HCT116 (cell line): ENCODE data around the gene VSNL1. TPM values are rescaled to one million over a fixed set of nuclear protein-coding genes. Genes with fewer than 3 reads are reported as not detected.

Experiments
- ATAC-seq: fragments of 200-7000 bp; cut with Tn5 transposase; 2 replicates; pipeline ENCODE4 v1.9.1; 2020; ENCODE audit warnings: mild to moderate bottlenecking, moderate library complexity
- BruUV-seq: library from RNA; stranded (reverse); fragments of 400-500 nt; replicated peaks from 2 replicates; lab custom pipeline; 2021; lab: Mats Ljungman, UMichigan
- CTCF ChIA-PET: fragments of 300-600 bp; sonication (Branson Sonifier 250); formaldehyde crosslinking; loops from one replicate; lab custom pipeline; 2021; ENCODE audit warnings: antibody characterized with exemption; lab: Charles Lee
- POLR2A ChIA-PET: fragments of 300-600, 350-600 bp; sonication (Branson Sonifier 250); formaldehyde crosslinking; loops from one replicate; lab custom pipeline; 2021; ENCODE audit warnings: antibody characterized with exemption; lab: Charles Lee
- RAD21 ChIA-PET, 2 experiments: fragments of 300-600 bp; sonication (Branson Sonifier 250); formaldehyde crosslinking; loops; one replicate each; lab custom pipeline; 2023; ENCODE audit warnings: low total read pairs in 2 of 2; ENCODE audit not compliant: uncharacterized antibody in 2 of 2, unreplicated experiment in 2 of 2, low non-redundant PET in 1 of 2; lab: Charles Lee
- DNase-seq: peaks from one replicate; pipeline ENCODE4 v3.0.0-alpha.2; 2010; ENCODE audit warnings: low read depth, low spot score
- H2AFZ ChIP-seq: fragments of 200-600 bp; shearing (Covaris generic), sonication (generic); 2 replicates; pipeline ENCODE4 v1.6.1; 2017; ENCODE audit warnings: low read depth, mixed run types, mixed read lengths, antibody characterized with exemption, low read length; ENCODE audit not compliant: poor library complexity, severe bottlenecking
- H3K27ac ChIP-seq: 2 replicates; pipeline ENCODE4 v1.5.1; 2012; ENCODE audit warnings: low read depth, low read length
- H3K27me3 ChIP-seq: fragments of 200-600 bp; sonication (generic); 2 replicates; pipeline ENCODE4 v1.6.1; 2016; ENCODE audit warnings: mixed run types, low read length, mixed read lengths; ENCODE audit not compliant: insufficient read depth
- H3K36me3 ChIP-seq, 2 experiments: fragments of 200-500 bp in 1 of 2; fragments of 200-600 bp in 1 of 2; sonication (Bioruptor generic) in 1 of 2; sonication (generic) in 1 of 2; 2 replicates each; pipeline versions ENCODE4 v1.5.1 to v1.6.1; 2014 to 2016; ENCODE audit warnings: low read length in 2 of 2, inconsistent platforms in 1 of 2, mixed read lengths in 1 of 2, mixed run types in 1 of 2; ENCODE audit not compliant: insufficient read depth in 2 of 2, control insufficient read depth in 1 of 2
- H3K4me1 ChIP-seq, 2 experiments: fragments of 200-600 bp in 1 of 2; sonication (generic) in 1 of 2; 2 replicates each; pipeline versions ENCODE4 v1.5.1 to v1.6.1; 2012 to 2017; ENCODE audit warnings: low read length in 2 of 2, inconsistent platforms in 1 of 2, mild to moderate bottlenecking in 1 of 2, mixed read lengths in 1 of 2, mixed run types in 1 of 2, moderate library complexity in 1 of 2; ENCODE audit not compliant: insufficient read depth in 2 of 2, control insufficient read depth in 1 of 2
- H3K4me2 ChIP-seq: fragments of 200-600 bp; sonication (generic); 2 replicates; pipeline ENCODE4 v1.6.1; 2017; ENCODE audit warnings: mixed run types, low read length, mixed read lengths
- H3K4me3 ChIP-seq, 2 experiments: fragments of 200-600 bp in 1 of 2; sonication (generic) in 1 of 2; replicated peaks in 1 of 2; 2 replicates each; pipeline ENCODE4 v1.5.1; 2011 to 2016; ENCODE audit warnings: low read length in 2 of 2, control low read depth in 1 of 2, low read depth in 1 of 2, mild to moderate bottlenecking in 1 of 2, mixed read lengths in 1 of 2, mixed run types in 1 of 2
- H3K79me2 ChIP-seq: fragments of 200-600 bp; sonication (generic); 2 replicates; pipeline ENCODE4 v1.6.1; 2017; ENCODE audit warnings: mild to moderate bottlenecking, mixed run types, low read length, moderate library complexity, mixed read lengths; ENCODE audit not compliant: insufficient read depth
- H3K9ac ChIP-seq: fragments of 200-600 bp; sonication (generic); 2 replicates; pipeline ENCODE4 v1.6.1; 2016; ENCODE audit warnings: low read length, mixed read lengths
- H3K9me2 ChIP-seq: fragments of 200-600 bp; sonication (generic), shearing (Covaris generic); 2 replicates; pipeline ENCODE4 v1.6.1; 2017; ENCODE audit warnings: mixed run types, mild to moderate bottlenecking, moderate library complexity; ENCODE audit not compliant: insufficient read depth
- H3K9me3 ChIP-seq, 2 experiments: fragments of 200-500 bp in 1 of 2; fragments of 200-600 bp in 1 of 2; sonication (Bioruptor generic) in 1 of 2; sonication (generic) in 1 of 2; 2 replicates each; pipeline ENCODE4 v1.6.1; 2014 to 2017; ENCODE audit warnings: low read length in 2 of 2, mixed read lengths in 2 of 2, inconsistent platforms in 1 of 2, low read depth in 1 of 2, mild to moderate bottlenecking in 1 of 2, mixed run types in 1 of 2, moderate library complexity in 1 of 2; ENCODE audit not compliant: control insufficient read depth in 1 of 2, insufficient read depth in 1 of 2
- H4K20me1 ChIP-seq: fragments of 200-600 bp; sonication (generic), shearing (Covaris generic); 2 replicates; pipeline ENCODE4 v1.6.1; 2017; ENCODE audit warnings: mixed run types, mild to moderate bottlenecking, moderate library complexity; ENCODE audit not compliant: insufficient read depth
- ATF3 ChIP-seq: IDR thresholded peaks from 2 replicates; pipeline ENCODE4 v1.6.1; 2012
- CTCF ChIP-seq, 3 experiments: fragments of 200-600 bp in 1 of 3; sonication (generic) in 1 of 3; IDR thresholded peaks in 2 of 3; conservative IDR thresholded peaks in 1 of 3; 2 replicates each; pipeline ENCODE4 v1.5.1; 2012 to 2017; ENCODE audit warnings: low read depth in 2 of 3, low read length in 2 of 3, antibody characterized with exemption in 1 of 3, borderline replicate concordance in 1 of 3, control low read depth in 1 of 3, mild to moderate bottlenecking in 1 of 3, mixed read lengths in 1 of 3, mixed run types in 1 of 3, moderate library complexity in 1 of 3; ENCODE audit not compliant: insufficient read depth in 1 of 3
- EGR1 ChIP-seq: IDR thresholded peaks from 2 replicates; pipeline ENCODE4 v1.6.1; 2012; ENCODE audit warnings: low read depth
- EZH2 ChIP-seq: fragments of 200-600 bp; sonication (generic); IDR thresholded peaks from 2 replicates; pipeline ENCODE4 v1.6.1; 2017; ENCODE audit warnings: antibody characterized with exemption, mixed run types
- JUND ChIP-seq: IDR thresholded peaks from 2 replicates; pipeline ENCODE4 v1.6.1; 2012
- MAX ChIP-seq: IDR thresholded peaks from 2 replicates; pipeline ENCODE4 v1.6.1; 2012
- POLR2A ChIP-seq: IDR thresholded peaks from 2 replicates; pipeline ENCODE4 v1.7.0; 2011; ENCODE audit warnings: borderline replicate concordance; ENCODE audit not compliant: insufficient read depth, insufficient read length; ENCODE audit errors: extremely low read depth
- POLR2AphosphoS5 ChIP-seq: IDR thresholded peaks from 2 replicates; pipeline ENCODE4 v1.6.1; 2011; ENCODE audit warnings: mild to moderate bottlenecking, low read depth, low read length, moderate library complexity
- RAD21 ChIP-seq: IDR thresholded peaks from 2 replicates; pipeline ENCODE4 v1.6.1; 2012; ENCODE audit warnings: low read depth, mild to moderate bottlenecking
- SIN3A ChIP-seq: IDR thresholded peaks from 2 replicates; pipeline ENCODE4 v1.6.1; 2012; ENCODE audit warnings: low read depth
- TCF7L2 ChIP-seq: IDR thresholded peaks from 2 replicates; pipeline ENCODE4 v1.7.0; 2011; ENCODE audit warnings: borderline replicate concordance, inconsistent platforms; ENCODE audit not compliant: insufficient read depth, insufficient read length; ENCODE audit errors: extremely low read depth
- ZFX ChIP-seq: fragments of 450-650 bp; IDR thresholded peaks from 2 replicates; pipeline ENCODE4 v1.6.1; 2017
- ZNF274 ChIP-seq: fragments of 200-500 bp; sonication (Bioruptor generic); IDR thresholded peaks from 2 replicates; pipeline ENCODE4 v1.6.1; 2014; ENCODE audit warnings: mild to moderate bottlenecking, low read depth, low read length, inconsistent platforms
- intact Hi-C: fragments of 100-400 bp; cut with micrococcal nuclease; formaldehyde crosslinking; loops from 2 replicates; pipeline ENCODE4 v1.10.0; 2022
- total RNA-seq: library from RNA; stranded (reverse); gene quantifications from one replicate; pipeline ENCODE4 v1.2.1, GENCODE V29; 2021; ENCODE audit not compliant: unreplicated experiment

Gene VSNL1
- total RNA-seq, 1 experiment from 2014 or later: 4.6 TPM

DNA sequence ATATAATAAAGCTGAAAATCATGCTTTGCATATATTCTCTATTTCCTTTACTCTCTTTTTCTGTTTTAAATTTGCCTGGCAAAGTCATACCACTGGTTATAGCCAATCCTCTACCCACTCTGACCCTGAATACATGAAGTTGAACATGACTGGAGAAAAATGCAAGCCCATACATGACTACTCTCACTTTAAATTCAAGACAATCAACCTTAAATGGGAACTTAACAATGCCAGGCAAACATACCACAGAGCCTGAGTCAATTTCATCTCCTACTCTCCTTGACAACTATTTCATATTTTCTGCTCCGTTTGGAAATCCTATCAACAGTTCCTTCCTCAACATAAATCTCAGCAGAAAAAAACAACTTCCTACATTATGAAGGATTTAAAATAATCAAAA, 44.9 kb upstream of the VSNL1 start:
- H3K36me3 ChIP-seq: no peaks in the 10 kb centered on the region
- DNase-seq (no peak), ATAC-seq (no peak)
- no peak overlapping the region for H3K9ac ChIP-seq
- RAD21 ChIA-PET: no interaction called here
- H3K27me3 ChIP-seq: no peaks in the 10 kb centered on the region
- no TSS peak for BruUV-seq
- no peaks in the 10 kb centered on the region for H3K79me2 ChIP-seq
- no peak overlapping the region for H3K4me2 ChIP-seq
- TF ChIP-seq ZNF274 (no peak), SIN3A (no peak), POLR2AphosphoS5 (no peak), RAD21 (no peak), POLR2A (no peak), EZH2 (no peak), EGR1 (no peak), TCF7L2 (no peak), ATF3 (no peak), CTCF (IDR thresholded peaks at IDR 0.05 in 2 of 3, conservative IDR thresholded peaks at IDR 0.05 in 1 of 3; ENCODE audit: borderline replicate concordance in 1 of 3, insufficient read depth in 1 of 3, low read depth in 2 of 3, low read length in 2 of 3) (no peak), MAX (no peak), ZFX (no peak), JUND (no peak)
- POLR2A ChIA-PET: no interaction called here
- no peaks in the 10 kb centered on the region for H4K20me1 ChIP-seq
- H3K9me3 ChIP-seq: no peaks in the 10 kb centered on the region
- no peaks in the 10 kb centered on the region for H3K4me1 ChIP-seq
- CTCF ChIA-PET: no interaction called here
- no peaks in the 10 kb centered on the region for H3K9me2 ChIP-seq
- intact Hi-C loops: no loop called here
- no peak overlapping the region for H3K27ac ChIP-seq
- no peak overlapping the region for H3K4me3 ChIP-seq
- H2AFZ ChIP-seq: no peak overlapping the region
